H1 (cell line): ENCODE measurements around the gene CELSR3. TPM values are rescaled to one million over a fixed set of nuclear protein-coding genes. Genes with fewer than 3 reads are reported as not detected.

Experiments used
- CTCF ChIA-PET: fragments of 300-600 bp; sonication (Branson Sonifier 250); formaldehyde crosslinking; loops from one replicate; lab custom pipeline; 2021; ENCODE audit not compliant: partially characterized antibody; lab: Charles Lee
- POLR2A ChIA-PET: fragments of 300-600 bp; sonication (Branson Sonifier 250); formaldehyde crosslinking; loops from one replicate; lab custom pipeline; 2021; ENCODE audit warnings: inconsistent platforms; ENCODE audit not compliant: partially characterized antibody; lab: Charles Lee
- DNase-seq, 2 experiments: peaks; one replicate each; pipeline versions ENCODE4 v3.0.0 to v3.0.0-alpha.2; 2010 to 2022; ENCODE audit warnings: low spot score in 2 of 2, low read depth in 1 of 2, mixed read lengths in 1 of 2
- FAIRE-seq: peaks from 2 replicates; lab custom pipeline; 2011; peaks lifted over from hg19 to GRCh38; lab: Jason Lieb, UNC
- H2AFZ ChIP-seq: 2 replicates; pipeline ENCODE4 v1.8.1; 2012; ENCODE audit warnings: low read length, inconsistent platforms
- H2AK5ac ChIP-seq: 2 replicates; pipeline ENCODE4 v1.6.1; 2013; ENCODE audit warnings: low read depth, low read length
- H2BK120ac ChIP-seq: replicated peaks from 2 replicates; pipeline ENCODE3; 2013; ENCODE audit warnings: low read depth, low read length, inconsistent platforms
- H2BK12ac ChIP-seq: 2 replicates; pipeline ENCODE4 v1.6.1; 2013; ENCODE audit warnings: low read depth, low read length
- H2BK15ac ChIP-seq: 2 replicates; pipeline ENCODE4 v1.6.1; 2013; ENCODE audit warnings: low read length
- H2BK20ac ChIP-seq: 2 replicates; pipeline ENCODE4 v1.6.1; 2013; ENCODE audit warnings: low read length
- H2BK5ac ChIP-seq: 2 replicates; pipeline ENCODE4 v1.6.1; 2013; ENCODE audit warnings: low read depth, low read length
- H3K14ac ChIP-seq: 2 replicates; pipeline ENCODE4 v1.6.1; 2013; ENCODE audit warnings: inconsistent platforms; ENCODE audit not compliant: insufficient read length
- H3K18ac ChIP-seq: 2 replicates; pipeline ENCODE4 v1.6.1; 2013; ENCODE audit warnings: low read length; ENCODE audit errors: extremely low read depth
- H3K23ac ChIP-seq: 2 replicates; pipeline ENCODE4 v1.6.1; 2013; ENCODE audit warnings: inconsistent platforms; ENCODE audit not compliant: insufficient read length
- H3K23me2 ChIP-seq: 2 replicates; pipeline ENCODE4 v1.6.1; 2013; ENCODE audit warnings: low read depth, low read length
- H3K27ac ChIP-seq: 2 replicates; pipeline ENCODE4 v1.6.1; 2011; ENCODE audit warnings: low read depth, low read length, inconsistent platforms
- H3K27me3 ChIP-seq, 4 experiments: replicated peaks in 1 of 4; 1 replicate in 1 of 4; 2 replicates in 3 of 4; pipeline versions ENCODE4 v1.6.1 to v1.8.1; 2011 to 2013; ENCODE audit warnings: low read length in 3 of 4, mild to moderate bottlenecking in 3 of 4, inconsistent platforms in 2 of 4, mixed read lengths in 2 of 4, moderate library complexity in 1 of 4; ENCODE audit not compliant: control insufficient read depth in 3 of 4, insufficient read depth in 3 of 4; ENCODE audit errors: extremely low read depth in 1 of 4
- H3K36me3 ChIP-seq, 4 experiments: 2 replicates each; pipeline versions ENCODE4 v1.6.1 to v1.8.1; 2011 to 2013; ENCODE audit warnings: mild to moderate bottlenecking in 4 of 4, low read length in 3 of 4, moderate library complexity in 2 of 4, control low read depth in 1 of 4, inconsistent platforms in 1 of 4; ENCODE audit not compliant: insufficient read depth in 4 of 4, control insufficient read depth in 2 of 4
- H3K4ac ChIP-seq: replicated peaks from 2 replicates; pipeline ENCODE3; 2013; ENCODE audit warnings: low read length, low read depth, mixed read lengths, inconsistent platforms; ENCODE audit not compliant: insufficient read length
- H3K4me1 ChIP-seq, 4 experiments: replicated peaks in 1 of 4; 1 replicate in 1 of 4; 2 replicates in 3 of 4; pipeline versions ENCODE4 v1.6.1 to v1.8.1; 2011 to 2013; ENCODE audit warnings: low read length in 3 of 4, inconsistent platforms in 2 of 4, mixed read lengths in 1 of 4; ENCODE audit not compliant: insufficient read depth in 4 of 4, control insufficient read depth in 3 of 4
- H3K4me2 ChIP-seq, 2 experiments: 2 replicates each; pipeline versions ENCODE4 v1.6.1 to v1.8.1; 2011 to 2013; ENCODE audit warnings: low read depth in 2 of 2, low read length in 2 of 2, control low read depth in 1 of 2, inconsistent platforms in 1 of 2, mild to moderate bottlenecking in 1 of 2; ENCODE audit not compliant: insufficient read depth in 1 of 2
- H3K4me3 ChIP-seq, 4 experiments: fragments of 200-600, 300-600 bp in 1 of 4; sonication (generic), shearing (Covaris generic), sonication (Bioruptor Twin) in 1 of 4; 2 replicates each; pipeline versions ENCODE4 v1.5.1 to v1.8.1; 2011 to 2016; ENCODE audit warnings: low read length in 4 of 4, low read depth in 3 of 4, control low read depth in 2 of 4, inconsistent platforms in 2 of 4, mild to moderate bottlenecking in 2 of 4, mixed read lengths in 1 of 4, moderate library complexity in 1 of 4; ENCODE audit not compliant: insufficient read depth in 2 of 4; ENCODE audit errors: extremely low read depth in 1 of 4
- H3K56ac ChIP-seq: replicated peaks from 2 replicates; pipeline ENCODE3; 2013; ENCODE audit warnings: low read depth, mild to moderate bottlenecking, mixed read lengths, low read length, inconsistent platforms; ENCODE audit not compliant: insufficient read length
- H3K79me1 ChIP-seq: 2 replicates; pipeline ENCODE4 v1.6.1; 2013; ENCODE audit warnings: low read depth, low read length, control low read depth
- H3K79me2 ChIP-seq, 2 experiments: 2 replicates each; pipeline versions ENCODE4 v1.6.1 to v1.8.1; 2012 to 2013; ENCODE audit warnings: low read length in 2 of 2, mild to moderate bottlenecking in 2 of 2, inconsistent platforms in 1 of 2; ENCODE audit not compliant: insufficient read depth in 2 of 2, control insufficient read depth in 1 of 2
- H3K9ac ChIP-seq, 4 experiments: replicated peaks in 1 of 4; 1 replicate in 1 of 4; 2 replicates in 3 of 4; pipeline versions ENCODE4 v1.6.1 to v1.8.1; 2011 to 2013; ENCODE audit warnings: low read depth in 3 of 4, low read length in 3 of 4, control low read depth in 2 of 4, mild to moderate bottlenecking in 2 of 4, moderate library complexity in 2 of 4, inconsistent platforms in 1 of 4; ENCODE audit errors: extremely low read depth in 1 of 4
- H3K9me3 ChIP-seq, 2 experiments: 2 replicates each; pipeline versions ENCODE4 v1.6.1 to v1.8.1; 2012 to 2013; ENCODE audit warnings: mild to moderate bottlenecking in 2 of 2, moderate library complexity in 2 of 2, control low read depth in 1 of 2, inconsistent platforms in 1 of 2, low read depth in 1 of 2, low read length in 1 of 2, mixed read lengths in 1 of 2; ENCODE audit not compliant: insufficient read depth in 2 of 2
- H4K20me1 ChIP-seq, 2 experiments: replicated peaks in 1 of 2; 2 replicates each; pipeline versions ENCODE3 to v1.8.1; 2011 to 2013; ENCODE audit warnings: inconsistent platforms in 2 of 2, low read length in 2 of 2, mild to moderate bottlenecking in 1 of 2; ENCODE audit not compliant: insufficient read depth in 2 of 2, control insufficient read depth in 1 of 2
- H4K5ac ChIP-seq: 2 replicates; pipeline ENCODE4 v1.6.1; 2013; ENCODE audit warnings: low read length, low read depth, mixed read lengths, inconsistent platforms; ENCODE audit not compliant: insufficient read length
- H4K8ac ChIP-seq: 2 replicates; pipeline ENCODE4 v1.8.0; 2013; ENCODE audit warnings: mild to moderate bottlenecking, moderate library complexity, low read length, inconsistent platforms; ENCODE audit not compliant: insufficient read depth; ENCODE audit errors: extremely low read depth
- H4K91ac ChIP-seq: replicated peaks from 2 replicates; pipeline ENCODE3; 2013; ENCODE audit warnings: low read length, mixed read lengths, inconsistent platforms; ENCODE audit not compliant: insufficient read length
- CBX5 ChIP-seq: fragments of 300-800, 300-1000 bp; sonication (generic); IDR thresholded peaks from 2 replicates; pipeline ENCODE4 v1.7.1; 2016; ENCODE audit warnings: antibody characterized with exemption, low read length, low read depth
- EP300 ChIP-seq, 2 experiments: IDR thresholded peaks; 1 replicate in 1 of 2; 2 replicates in 1 of 2; pipeline ENCODE4 v1.6.1; 2011 to 2012; ENCODE audit warnings: low read depth in 2 of 2, low read length in 2 of 2, mild to moderate bottlenecking in 2 of 2, borderline replicate concordance in 1 of 2, inconsistent platforms in 1 of 2, moderate library complexity in 1 of 2
- HDAC2 ChIP-seq, 2 experiments: fragments of 300-600 bp in 1 of 2; sonication (generic) in 1 of 2; IDR thresholded peaks; 2 replicates each; pipeline ENCODE4 v1.6.1; 2011 to 2012; ENCODE audit warnings: low read depth in 2 of 2, low read length in 2 of 2, mild to moderate bottlenecking in 2 of 2, moderate library complexity in 2 of 2, borderline replicate concordance in 1 of 2, inconsistent platforms in 1 of 2
- PHF8 ChIP-seq: fragments of 200-600 bp; sonication (generic); conservative IDR thresholded peaks from 2 replicates; pipeline ENCODE4 v1.7.1; 2012; ENCODE audit warnings: low read depth, mild to moderate bottlenecking, inconsistent platforms, low read length, moderate library complexity
- POU5F1 ChIP-seq: IDR thresholded peaks from 2 replicates; pipeline ENCODE4 v1.6.1; 2011; ENCODE audit warnings: low read depth, mild to moderate bottlenecking, low read length, moderate library complexity
- RXRA ChIP-seq: IDR thresholded peaks from 2 replicates; pipeline ENCODE4 v1.6.1; 2011; ENCODE audit warnings: low read depth, mild to moderate bottlenecking, low read length, moderate library complexity; ENCODE audit not compliant: insufficient read depth
- SAP30 ChIP-seq: fragments of 300-600 bp; sonication (generic); IDR thresholded peaks from 2 replicates; pipeline ENCODE4 v1.7.1; 2012; ENCODE audit warnings: low read length, moderate library complexity, mild to moderate bottlenecking, inconsistent platforms; ENCODE audit not compliant: insufficient read depth, insufficient replicate concordance
- WGBS, 2 experiments: shearing (Covaris generic) in 1 of 2; methylation state at CpG; one replicate each; pipeline versions ENCODE4 v1.1.6 to v1.1.7; 2013 to 2015; ENCODE audit warnings: low lambda C conversion rate in 2 of 2, mixed read lengths in 2 of 2, inconsistent platforms in 1 of 2, low coverage in 1 of 2, missing lambda C conversion rate in 1 of 2; ENCODE audit not compliant: insufficient replicate concordance in 2 of 2, insufficient coverage in 1 of 2, insufficient read length in 1 of 2; ENCODE audit errors: extremely low coverage in 1 of 2, missing lambda C conversion rate in 1 of 2; 5-methylcytosine and 5-hydroxymethylcytosine counted together
- polyA plus RNA-seq, 7 experiments: library from polyadenylated mRNA; depleted of rRNA in 3 of 7; stranded (reverse) in 5 of 7; unstranded in 2 of 7; fragments of >200 nt in 5 of 7; fragments of 200-250 nt in 2 of 7; gene quantifications; 1 replicate in 5 of 7; 2 replicates in 1 of 7; 4 replicates in 1 of 7; pipeline versions ENCODE4 v1.2.1 to v1.2.3, GENCODE V29; 2011 to 2013; ENCODE audit warnings: missing spikeins in 2 of 7, mixed read lengths in 2 of 7
- total RNA-seq: library from RNA; stranded (reverse); fragmentation: NEBNext Ultra II Directional; extraction: Animal tissue kit (Norgen Biotek cat#: 25700); gene quantifications from 2 replicates; pipeline ENCODE4 v1.2.1, GENCODE V29; 2021
- TF ChIP-seq, protein P1 (sequence below): IDR thresholded peaks from 2 replicates; pipeline ENCODE4 v1.6.1; 2012; ENCODE audit warnings: inconsistent platforms
- TF ChIP-seq, protein P2 (sequence below): IDR thresholded peaks from 2 replicates; pipeline ENCODE4 v1.6.1; 2012; ENCODE audit warnings: inconsistent platforms

The CELSR3 gene
- total and polyA plus RNA-seq, 2 of the 8 experiments (the other 6 are each of a cell fraction or from before 2014, with no cell fraction given) = 11.6 to 29.5 TPM

- peak overlapping the region; percentile 77 to 94 for H3K4me2 ChIP-seq
- H2BK15ac ChIP-seq = no peak overlapping the region
- no peak overlapping the region for H2BK12ac ChIP-seq
- peaks cover 0 to 18% (median 14%) of the 10 kb centered on the region in 4 experiments; a peak in 5 of 7 replicates for H3K4me1 ChIP-seq
- H2BK20ac ChIP-seq = no peak overlapping the region
- H3K18ac ChIP-seq = no peak overlapping the region
- ChIA-PET CTCF (interaction anchor here (0.7 to 5.2 kb wide), 10 partner anchors 9 to 345 kb away, joined by 3 to 27 read pairs (median 6); partner anchors contain the start of genes SLC26A6 and WDR6), POLR2A (interaction anchor here (0.5 to 11.1 kb wide), 24 partner anchors 10 to 372 kb away, joined by 3 to 175 read pairs (median 6); partner anchors contain the start of genes COL7A1, IMPDH2, IP6K2 and NCKIPSD)
- H4K8ac ChIP-seq = peak overlapping the region; percentile 58; the same call in 1 of the 2 replicates
- H2AFZ ChIP-seq = no peak overlapping the region
- no peak overlapping the region for H3K9ac ChIP-seq
- FAIRE-seq = no peak
- no peak overlapping the region for H3K4ac ChIP-seq
- no peak overlapping the region for H2AK5ac ChIP-seq
- peaks cover 2% of the 10 kb centered on the region; the same call in 1 of the 2 replicates for H3K79me1 ChIP-seq
- H3K23ac ChIP-seq = no peak overlapping the region
- H3K14ac ChIP-seq = no peak overlapping the region
- no peak overlapping the region for H4K91ac ChIP-seq
- no peak overlapping the region for H3K27ac ChIP-seq
- no peak overlapping the region for H2BK5ac ChIP-seq
- H3K9me3 ChIP-seq = no peaks in the 10 kb centered on the region
- 12% methylated on average over 53 of the region's 67 CpGs; no CpG with 5 or more reads in 1 of the 2 experiments for WGBS, 2 experiments
- peaks cover 0 to 13% (median 0%) of the 10 kb centered on the region in 4 experiments; a peak in 3 of 8 replicates for H3K36me3 ChIP-seq
- H3K56ac ChIP-seq = no peak overlapping the region
- DNase-seq = peak in 1 of 2 experiments; percentile 98
- peaks cover 10 to 29% of the 10 kb centered on the region in 2 experiments for H4K20me1 ChIP-seq
- H3K27me3 ChIP-seq = 0 out of 7 replicates have a peak, but pooled peaks cover 0 to 4% (median 0%) of the 10 kb centered on the region in 4 experiments
- H2BK120ac ChIP-seq = no peak overlapping the region
- peaks cover 13% of the 10 kb centered on the region; the same call in 1 of the 2 replicates for H3K23me2 ChIP-seq
- H3K4me3 ChIP-seq = peak overlapping the region; percentile 46 to 83 (median 66)
- H3K79me2 ChIP-seq = no peaks in the 10 kb centered on the region
- no peak overlapping the region for H4K5ac ChIP-seq
- TF ChIP-seq CBX5 = no peak
- TF ChIP-seq RXRA = 0 out of 2 replicates have a peak, but pooled peaks have one; percentile 4
- 0 out of 2 replicates have a peak, but pooled peaks have one; percentile 26 for TF ChIP-seq PHF8
- TF ChIP-seq HDAC2 (IDR thresholded peaks at IDR 0.05; ENCODE audit: borderline replicate concordance in 1 of 2, low read depth in 2 of 2, low read length in 2 of 2) = peak; percentile 99 to 100
- no peak for TF ChIP-seq POU5F1
- TF ChIP-seq, protein P1, sequence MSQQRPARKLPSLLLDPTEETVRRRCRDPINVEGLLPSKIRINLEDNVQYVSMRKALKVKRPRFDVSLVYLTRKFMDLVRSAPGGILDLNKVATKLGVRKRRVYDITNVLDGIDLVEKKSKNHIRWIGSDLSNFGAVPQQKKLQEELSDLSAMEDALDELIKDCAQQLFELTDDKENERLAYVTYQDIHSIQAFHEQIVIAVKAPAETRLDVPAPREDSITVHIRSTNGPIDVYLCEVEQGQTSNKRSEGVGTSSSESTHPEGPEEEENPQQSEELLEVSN = peak; percentile 53
- no peak for TF ChIP-seq EP300 (IDR thresholded peaks at IDR 0.05; ENCODE audit: borderline replicate concordance in 1 of 2, low read depth in 2 of 2, low read length in 2 of 2)
- peak; percentile 99 for TF ChIP-seq SAP30
- TF ChIP-seq, protein P2, sequence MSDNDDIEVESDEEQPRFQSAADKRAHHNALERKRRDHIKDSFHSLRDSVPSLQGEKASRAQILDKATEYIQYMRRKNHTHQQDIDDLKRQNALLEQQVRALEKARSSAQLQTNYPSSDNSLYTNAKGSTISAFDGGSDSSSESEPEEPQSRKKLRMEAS = peak; percentile 94
These were observed 1.1 kb downstream of the CELSR3 start for GRCh38 chr3:48661501-48662144.
